ENCODE data around the gene USP40.

DNA sequence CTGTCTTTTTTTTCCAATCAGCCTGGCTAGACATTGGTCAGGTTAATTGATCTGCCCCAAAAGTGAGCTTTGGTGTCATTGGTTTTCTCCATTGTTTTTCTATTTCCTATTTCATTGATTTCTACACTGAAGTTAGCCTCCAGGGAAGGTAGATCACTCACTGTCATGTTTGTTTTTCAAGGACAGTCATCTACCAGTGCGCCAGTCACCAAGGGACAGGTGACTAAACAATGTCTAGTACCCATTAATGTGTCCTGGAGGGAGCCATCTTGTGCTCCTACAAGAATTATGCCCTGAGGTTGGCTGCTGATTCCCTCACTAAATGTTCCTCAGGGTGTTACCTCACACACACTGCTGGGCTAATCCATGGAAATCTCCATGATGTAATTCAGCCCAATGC lies 17.6 kb upstream of the USP40 start:
- TF ChIP-seq TAF1 (IDR thresholded peaks at IDR 0.05; ENCODE audit: borderline replicate concordance, insufficient read depth, low read length) (no peak), POLR2AphosphoS5 (IDR thresholded peaks at IDR 0.05; ENCODE audit: low read depth, low read length) (no peak), SIN3A (IDR thresholded peaks at IDR 0.05; ENCODE audit: borderline replicate concordance, insufficient read depth, low read length) (no peak), FOXP2 (optimal IDR thresholded peaks at IDR 0.05; ENCODE audit: borderline replicate concordance, extremely low read depth, extremely low read length, insufficient read depth) (no peak)
- TF ChIP-seq, protein P1, sequence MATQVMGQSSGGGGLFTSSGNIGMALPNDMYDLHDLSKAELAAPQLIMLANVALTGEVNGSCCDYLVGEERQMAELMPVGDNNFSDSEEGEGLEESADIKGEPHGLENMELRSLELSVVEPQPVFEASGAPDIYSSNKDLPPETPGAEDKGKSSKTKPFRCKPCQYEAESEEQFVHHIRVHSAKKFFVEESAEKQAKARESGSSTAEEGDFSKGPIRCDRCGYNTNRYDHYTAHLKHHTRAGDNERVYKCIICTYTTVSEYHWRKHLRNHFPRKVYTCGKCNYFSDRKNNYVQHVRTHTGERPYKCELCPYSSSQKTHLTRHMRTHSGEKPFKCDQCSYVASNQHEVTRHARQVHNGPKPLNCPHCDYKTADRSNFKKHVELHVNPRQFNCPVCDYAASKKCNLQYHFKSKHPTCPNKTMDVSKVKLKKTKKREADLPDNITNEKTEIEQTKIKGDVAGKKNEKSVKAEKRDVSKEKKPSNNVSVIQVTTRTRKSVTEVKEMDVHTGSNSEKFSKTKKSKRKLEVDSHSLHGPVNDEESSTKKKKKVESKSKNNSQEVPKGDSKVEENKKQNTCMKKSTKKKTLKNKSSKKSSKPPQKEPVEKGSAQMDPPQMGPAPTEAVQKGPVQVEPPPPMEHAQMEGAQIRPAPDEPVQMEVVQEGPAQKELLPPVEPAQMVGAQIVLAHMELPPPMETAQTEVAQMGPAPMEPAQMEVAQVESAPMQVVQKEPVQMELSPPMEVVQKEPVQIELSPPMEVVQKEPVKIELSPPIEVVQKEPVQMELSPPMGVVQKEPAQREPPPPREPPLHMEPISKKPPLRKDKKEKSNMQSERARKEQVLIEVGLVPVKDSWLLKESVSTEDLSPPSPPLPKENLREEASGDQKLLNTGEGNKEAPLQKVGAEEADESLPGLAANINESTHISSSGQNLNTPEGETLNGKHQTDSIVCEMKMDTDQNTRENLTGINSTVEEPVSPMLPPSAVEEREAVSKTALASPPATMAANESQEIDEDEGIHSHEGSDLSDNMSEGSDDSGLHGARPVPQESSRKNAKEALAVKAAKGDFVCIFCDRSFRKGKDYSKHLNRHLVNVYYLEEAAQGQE (IDR thresholded peaks at IDR 0.05; ENCODE audit: insufficient read depth in 1 of 2, low read depth in 2 of 2, low read length in 2 of 2): no peak

Data from PFSK-1 (cell line).